ENCODE results near the gene PHYHD1. TPM values are rescaled to one million over a fixed set of nuclear protein-coding genes. Genes with fewer than 3 reads are reported as not detected.

The PHYHD1 gene
- total and polyA plus RNA-seq, 4 donors: 21.4 to 86.3 (median 46.0) TPM

- ATAC-seq (ENCODE audit: insufficient read depth, low FRiP score): no peak
- H3K4me1 ChIP-seq (ENCODE audit: control insufficient read depth in 5 of 5, insufficient read depth in 5 of 5, low read length in 5 of 5): peaks cover 3 to 25% (median 10%) of the 10 kb centered on the region in 5 donors
- 85 to 93% methylated on average over 6 of the region's 6 CpGs for WGBS, 2 donors
- H3K27me3 ChIP-seq (ENCODE audit: control insufficient read depth in 3 of 3, insufficient read depth in 3 of 3, low read length in 2 of 3): no peaks in the 10 kb centered on the region
- H3K9ac ChIP-seq (ENCODE audit: insufficient read depth in 1 of 2, low read length in 2 of 2): no peak overlapping the region
- no peaks in the 10 kb centered on the region for H3K36me3 ChIP-seq (ENCODE audit: control insufficient read depth in 4 of 4, insufficient read depth in 4 of 4, low read length in 4 of 4)
- TF ChIP-seq CTCF (IDR thresholded peaks at IDR 0.05; ENCODE audit: control extremely low read depth, extremely low read depth): no peak
- no peak for DNase-seq
- no peak overlapping the region for H3K27ac ChIP-seq (ENCODE audit: low read depth in 1 of 2, low read length in 1 of 2)
- no peak overlapping the region for H3K4me3 ChIP-seq
- no peaks in the 10 kb centered on the region for H3K9me3 ChIP-seq (ENCODE audit: control insufficient read depth in 4 of 4, insufficient read depth in 3 of 4, low read length in 3 of 4)
Measured at GRCh38 chr9:128923493-128923883, 2.7 kb downstream of the PHYHD1 start.

- H3K27ac ChIP-seq (ENCODE audit: low read depth in 1 of 2, low read length in 1 of 2): peak overlapping the region in 1 of 2 donors; percentile 35
- peak; percentile 92 for TF ChIP-seq CTCF (IDR thresholded peaks at IDR 0.05; ENCODE audit: control extremely low read depth, extremely low read depth)
- H3K4me1 ChIP-seq (ENCODE audit: control insufficient read depth in 5 of 5, insufficient read depth in 5 of 5, low read length in 5 of 5): peaks cover 0 to 4% (median 0%) of the 10 kb centered on the region in 5 donors
- no peaks in the 10 kb centered on the region for H3K36me3 ChIP-seq (ENCODE audit: control insufficient read depth in 4 of 4, insufficient read depth in 4 of 4, low read length in 4 of 4)
- H3K9me3 ChIP-seq (ENCODE audit: control insufficient read depth in 4 of 4, insufficient read depth in 3 of 4, low read length in 3 of 4): no peaks in the 10 kb centered on the region
- no peak overlapping the region for H3K9ac ChIP-seq (ENCODE audit: insufficient read depth in 1 of 2, low read length in 2 of 2)
- 32 to 41% methylated on average over 10 of the region's 10 CpGs for WGBS, 2 donors
- H3K4me3 ChIP-seq: no peak overlapping the region
- no peaks in the 10 kb centered on the region for H3K27me3 ChIP-seq (ENCODE audit: control insufficient read depth in 3 of 3, insufficient read depth in 3 of 3, low read length in 2 of 3)
- ATAC-seq (ENCODE audit: insufficient read depth, low FRiP score): no peak
- DNase-seq: peak; percentile 57 to 59 (median 58)
Measured at GRCh38 chr9:128927731-128928411, 7.1 kb downstream of the PHYHD1 start.

GRCh38 chr9:128928624-128929023 is 7.8 kb downstream of the PHYHD1 start:
- Histone ChIP-seq H3K4me3 (no peak overlapping the region), H3K9me3 (ENCODE audit: control insufficient read depth in 4 of 4, insufficient read depth in 3 of 4, low read length in 3 of 4) (no peaks in the 10 kb centered on the region), H3K27ac (ENCODE audit: low read depth in 1 of 2, low read length in 1 of 2) (no peak overlapping the region), H3K4me1 (ENCODE audit: control insufficient read depth in 5 of 5, insufficient read depth in 5 of 5, low read length in 5 of 5) (peaks cover 0 to 2% (median 0%) of the 10 kb centered on the region in 5 donors), H3K36me3 (ENCODE audit: control insufficient read depth in 4 of 4, insufficient read depth in 4 of 4, low read length in 4 of 4) (no peaks in the 10 kb centered on the region), H3K9ac (ENCODE audit: insufficient read depth in 1 of 2, low read length in 2 of 2) (no peak overlapping the region), H3K27me3 (ENCODE audit: control insufficient read depth in 3 of 3, insufficient read depth in 3 of 3, low read length in 2 of 3) (no peaks in the 10 kb centered on the region)
- TF ChIP-seq CTCF (IDR thresholded peaks at IDR 0.05; ENCODE audit: control extremely low read depth, extremely low read depth): no peak
- WGBS, 2 donors: 79 to 86% methylated on average over 2 of the region's 2 CpGs
- DNase-seq: peak in 1 of 3 donors; percentile 23
- ATAC-seq (ENCODE audit: insufficient read depth, low FRiP score): no peak
